ENCODE results near the gene AP4S1.
"Not testable (repeated sequence)": the region's sequence is repeated elsewhere in the genome, so short reads cannot be mapped to it uniquely, and the experiment has no call there.

AP4S1 gene

GRCh38 chr14:31090883-31091764 is 65.7 kb downstream of the AP4S1 start:
- peak; percentile 75 for DNase-seq

- DNase-seq: no peak
These were observed 66.8 kb downstream of the AP4S1 start for GRCh38 chr14:31092160-31092708.

- DNase-seq: not testable (repeated sequence)
These were observed 68.7 kb downstream of the AP4S1 start for GRCh38 chr14:31093884-31094839.

DNA sequence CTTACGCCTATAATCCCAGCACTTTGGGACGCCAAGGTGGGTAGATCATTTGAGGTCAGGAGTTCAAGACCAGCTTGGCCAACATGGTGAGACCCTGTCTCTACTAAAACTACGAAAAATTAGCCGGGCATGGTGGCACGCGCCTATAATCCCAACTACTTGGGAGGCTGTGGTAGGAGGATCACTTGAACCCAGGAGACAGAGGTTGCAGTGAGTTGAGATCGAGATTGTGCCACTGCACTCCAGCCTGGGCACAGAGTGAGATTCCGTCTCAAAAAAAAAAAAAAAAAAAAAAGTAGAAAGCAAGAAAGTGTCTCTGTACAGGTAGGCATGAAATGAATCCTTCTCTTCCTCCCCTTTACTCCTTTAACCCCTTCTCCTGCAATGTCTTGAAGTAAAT is 70.4 kb downstream of the AP4S1 start:
- DNase-seq: not testable (repeated sequence)

DNA sequence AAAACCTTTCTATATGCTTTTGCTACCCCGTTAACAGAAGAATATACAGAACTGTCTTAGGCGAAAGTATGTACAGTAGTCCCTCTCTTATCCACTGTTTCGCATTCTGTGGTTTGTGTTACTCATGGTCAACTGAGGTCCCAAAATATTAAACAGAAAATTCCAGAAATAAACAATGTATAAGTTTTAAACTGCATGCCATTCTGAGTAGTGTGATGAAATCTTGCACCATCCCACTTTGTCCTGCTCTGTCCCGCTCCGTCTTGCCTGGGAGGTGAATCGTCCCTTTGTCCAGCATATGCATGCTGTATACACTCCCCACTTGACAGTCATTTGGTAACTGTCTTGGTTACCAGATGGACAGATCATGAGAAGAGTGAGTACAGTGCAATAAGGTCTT is 70.8 kb downstream of the AP4S1 start:
- no peak for DNase-seq

DNA sequence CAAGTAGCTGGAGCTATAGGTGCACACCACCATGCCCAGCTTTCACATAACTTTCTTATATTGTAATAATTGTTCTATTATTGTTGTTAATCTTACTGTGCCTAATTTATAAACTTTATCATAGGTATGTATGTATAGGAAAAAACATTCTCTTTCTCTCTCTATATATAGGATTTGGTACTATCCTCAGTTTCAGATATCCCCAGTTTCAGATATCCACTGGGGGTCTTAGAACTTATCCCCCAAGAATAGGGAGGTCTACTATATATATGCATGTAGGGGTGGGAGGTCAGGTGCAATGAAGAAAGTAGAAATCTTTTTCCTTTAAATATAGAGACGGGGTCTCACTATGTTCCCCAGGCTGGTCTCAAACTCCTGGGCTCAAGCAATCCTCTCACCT is 71.6 kb downstream of the AP4S1 start:
- no peak for DNase-seq

DNA sequence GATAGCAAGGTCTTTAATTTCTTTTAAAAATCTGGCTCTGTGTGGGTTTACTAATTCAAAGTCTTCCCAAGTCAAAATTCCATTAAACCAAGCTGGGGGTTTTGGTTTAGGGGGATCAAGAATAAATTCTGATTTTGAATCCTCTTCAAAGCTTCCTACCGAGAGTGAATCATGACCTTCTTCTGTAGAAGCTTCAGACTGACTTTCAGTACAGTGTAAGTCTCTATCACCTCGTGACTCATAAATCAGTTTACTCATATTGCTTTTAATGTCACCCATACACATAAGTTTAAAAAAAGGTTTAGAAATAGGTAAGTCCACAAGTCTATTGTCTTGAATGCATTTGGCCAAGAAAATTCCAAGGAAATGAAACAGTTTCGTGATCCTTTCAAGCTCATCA is 81.3 kb downstream of the AP4S1 start:
- DNase-seq: no peak

- no peak for DNase-seq
These were observed 83.8 kb downstream of the AP4S1 start for GRCh38 chr14:31109257-31109656.

DNA sequence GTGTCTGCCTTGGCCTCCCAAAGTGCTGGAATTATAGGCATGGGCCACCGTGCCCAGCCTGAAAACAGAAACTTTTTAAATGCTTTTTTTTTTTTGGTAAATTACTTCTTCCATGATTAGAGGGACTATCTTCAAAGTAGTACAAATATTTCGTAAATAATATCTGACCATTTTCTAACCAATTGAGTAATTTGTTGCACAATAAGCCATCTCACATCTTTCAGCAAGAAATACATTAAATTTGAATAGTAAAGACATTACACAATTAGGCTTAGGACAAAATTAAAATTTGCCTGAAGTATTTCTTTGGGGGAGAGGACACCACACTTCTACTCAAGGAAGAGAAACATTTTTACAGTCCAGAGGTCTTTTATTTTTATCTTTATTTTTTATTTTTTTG is 85.4 kb downstream of the AP4S1 start:
- DNase-seq: no peak

- no peak for DNase-seq
These were observed 88.3 kb downstream of the AP4S1 start for GRCh38 chr14:31113794-31114193.

- DNase-seq: no peak
These were observed 93.4 kb downstream of the AP4S1 start for GRCh38 chr14:31118892-31119291.

DNA sequence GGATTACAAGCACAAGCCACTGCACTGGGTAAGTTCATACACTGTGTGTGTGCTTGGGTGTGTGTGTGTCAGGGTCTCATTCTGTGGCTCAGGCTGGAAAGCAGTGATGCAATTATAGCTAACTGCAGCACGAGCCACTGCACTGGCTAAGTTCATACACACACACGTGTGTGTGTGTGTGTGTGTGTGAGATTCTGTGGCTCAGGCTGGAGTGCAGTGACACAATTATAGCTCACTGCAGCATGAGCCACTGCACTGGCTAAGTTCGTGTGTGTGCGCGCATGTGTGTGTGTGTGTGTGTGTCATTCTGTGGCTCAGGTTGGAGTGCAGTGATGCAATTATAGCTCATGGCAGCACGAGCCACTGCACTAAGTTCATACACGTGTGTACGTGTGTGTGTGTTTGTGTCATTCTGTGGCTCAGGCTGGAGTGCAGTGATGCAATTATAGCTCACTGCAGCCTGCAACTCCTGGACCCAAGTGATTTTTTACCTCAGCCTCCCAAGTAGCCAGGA is 96.7 kb downstream of the AP4S1 start:
- no peak for DNase-seq

DNA sequence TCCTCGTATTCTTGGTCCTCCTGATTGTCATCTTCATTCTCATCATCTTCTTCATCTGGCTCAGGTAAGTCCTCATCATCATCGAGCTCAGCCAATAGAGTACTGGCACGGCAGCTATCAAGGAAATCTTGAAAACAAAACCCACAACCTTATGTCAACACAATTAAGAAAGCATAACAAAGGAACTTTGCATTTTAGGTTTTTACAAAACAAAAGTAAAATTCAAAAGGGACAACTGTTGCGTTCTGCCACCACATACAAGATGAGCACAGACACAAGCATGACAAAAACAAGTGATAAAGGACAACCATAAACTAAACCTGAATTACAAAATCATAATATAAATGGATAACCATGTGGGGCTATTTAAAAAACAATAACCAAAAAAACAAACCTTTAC is 97.5 kb downstream of the AP4S1 start:
- DNase-seq: no peak

DNA sequence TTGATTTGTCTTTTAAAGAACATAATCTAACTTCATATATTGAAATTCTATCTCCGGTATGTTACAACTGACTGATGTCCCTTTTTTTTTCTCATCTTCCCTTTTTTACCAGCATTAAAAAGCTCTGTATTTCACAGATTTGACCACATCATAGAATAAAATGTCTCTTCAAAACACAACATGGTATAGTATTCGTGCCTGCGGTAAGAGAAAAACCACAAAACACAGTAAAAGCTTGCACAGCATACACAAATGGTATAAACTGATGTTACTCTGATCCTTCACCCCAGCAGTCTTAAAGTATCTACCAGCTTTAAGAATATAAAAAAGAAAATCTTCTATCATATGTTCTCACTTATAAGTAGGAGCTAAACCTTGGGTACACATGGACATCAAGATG is 98.7 kb downstream of the AP4S1 start:
- no peak for DNase-seq

DNA sequence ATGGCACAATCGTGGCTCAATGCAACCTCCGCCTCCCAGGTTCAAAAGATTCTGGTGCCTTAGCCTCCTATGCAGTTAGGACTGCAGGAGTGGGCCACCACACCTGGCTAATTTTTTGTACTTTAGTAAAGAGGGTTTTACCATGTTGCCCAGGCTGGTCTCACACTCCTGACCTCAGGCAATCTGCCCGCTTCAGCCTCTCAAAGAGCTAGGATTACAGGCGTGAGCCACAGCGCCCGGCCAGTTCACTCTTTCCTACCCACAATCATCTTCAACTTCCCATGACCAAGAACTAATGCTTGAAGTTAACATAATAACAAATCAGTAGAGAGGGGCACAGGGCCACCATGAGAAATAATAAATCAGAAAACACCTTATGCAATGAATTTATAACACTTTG is 99.8 kb downstream of the AP4S1 start:
- no peak for DNase-seq

GRCh38 chr14:31126680-31127079 is 101.2 kb downstream of the AP4S1 start:
- DNase-seq: no peak

GRCh38 chr14:31127690-31128089 is 102.2 kb downstream of the AP4S1 start:
- peak; percentile 4 for DNase-seq

DNA sequence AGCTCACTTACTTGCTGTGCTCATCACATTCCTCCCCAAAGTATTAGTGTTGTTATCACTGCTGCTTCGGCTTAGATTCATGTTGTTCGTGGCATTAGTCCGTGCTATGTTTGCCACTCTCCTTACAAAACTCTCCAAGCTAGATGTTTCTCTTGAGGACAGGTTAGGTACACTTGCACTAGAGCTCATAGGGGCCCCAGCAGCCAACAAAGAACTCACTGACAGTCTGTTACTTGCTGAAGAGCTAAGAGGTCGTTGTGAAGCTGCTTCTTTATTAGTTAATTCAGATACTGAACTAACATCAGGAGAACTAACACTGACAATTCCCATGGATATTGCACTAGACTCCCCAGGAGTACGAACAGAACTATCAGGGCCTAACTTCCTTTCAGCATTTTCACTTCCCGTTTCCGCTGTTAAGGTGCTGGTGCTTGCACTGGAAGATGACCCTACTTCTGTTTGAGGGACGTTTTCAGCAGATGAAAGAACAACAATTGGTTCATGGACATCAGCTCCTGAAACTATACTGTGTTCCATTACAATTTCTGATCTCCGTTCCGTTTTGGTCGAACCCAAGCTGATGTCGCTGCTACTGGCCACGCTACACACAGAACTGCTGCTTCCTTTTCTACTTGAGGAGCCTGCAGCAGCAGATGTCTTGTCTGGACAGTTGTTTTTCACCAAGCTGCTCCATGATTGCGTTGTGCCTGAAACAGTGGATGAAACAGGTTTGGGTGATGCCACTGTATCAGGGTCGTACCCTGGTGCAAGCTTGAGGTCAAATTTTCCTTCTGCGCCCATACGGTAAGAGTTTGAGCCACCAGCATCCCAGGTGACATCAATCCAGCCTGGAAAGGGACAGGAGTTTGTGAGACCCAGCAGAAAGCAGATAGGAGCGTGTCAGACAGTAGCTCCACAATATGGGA is 103.4 kb downstream of the AP4S1 start:
- no peak for DNase-seq

GRCh38 chr14:31133133-31133532 is 107.7 kb downstream of the AP4S1 start:
- no peak for DNase-seq

- DNase-seq: no peak
These were observed 111.9 kb downstream of the AP4S1 start for GRCh38 chr14:31137214-31137889.

GRCh38 chr14:31138301-31138700 is 112.9 kb downstream of the AP4S1 start:
- no peak for DNase-seq
